HG02763 (cell line): ENCODE data around the gene BASP1.
A peak's percentile ranks its signal among the peaks of the same experiment; 100 is the strongest.

Experiments
- ATAC-seq: cut with Tn5 transposase; IDR thresholded peaks from one replicate; pipeline ENCODE4 v1.9.1; 2021; ENCODE audit warnings: mild to moderate bottlenecking, moderate library complexity; ENCODE audit not compliant: unreplicated experiment

BASP1 gene, protein sequence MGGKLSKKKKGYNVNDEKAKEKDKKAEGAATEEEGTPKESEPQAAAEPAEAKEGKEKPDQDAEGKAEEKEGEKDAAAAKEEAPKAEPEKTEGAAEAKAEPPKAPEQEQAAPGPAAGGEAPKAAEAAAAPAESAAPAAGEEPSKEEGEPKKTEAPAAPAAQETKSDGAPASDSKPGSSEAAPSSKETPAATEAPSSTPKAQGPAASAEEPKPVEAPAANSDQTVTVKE

DNA sequence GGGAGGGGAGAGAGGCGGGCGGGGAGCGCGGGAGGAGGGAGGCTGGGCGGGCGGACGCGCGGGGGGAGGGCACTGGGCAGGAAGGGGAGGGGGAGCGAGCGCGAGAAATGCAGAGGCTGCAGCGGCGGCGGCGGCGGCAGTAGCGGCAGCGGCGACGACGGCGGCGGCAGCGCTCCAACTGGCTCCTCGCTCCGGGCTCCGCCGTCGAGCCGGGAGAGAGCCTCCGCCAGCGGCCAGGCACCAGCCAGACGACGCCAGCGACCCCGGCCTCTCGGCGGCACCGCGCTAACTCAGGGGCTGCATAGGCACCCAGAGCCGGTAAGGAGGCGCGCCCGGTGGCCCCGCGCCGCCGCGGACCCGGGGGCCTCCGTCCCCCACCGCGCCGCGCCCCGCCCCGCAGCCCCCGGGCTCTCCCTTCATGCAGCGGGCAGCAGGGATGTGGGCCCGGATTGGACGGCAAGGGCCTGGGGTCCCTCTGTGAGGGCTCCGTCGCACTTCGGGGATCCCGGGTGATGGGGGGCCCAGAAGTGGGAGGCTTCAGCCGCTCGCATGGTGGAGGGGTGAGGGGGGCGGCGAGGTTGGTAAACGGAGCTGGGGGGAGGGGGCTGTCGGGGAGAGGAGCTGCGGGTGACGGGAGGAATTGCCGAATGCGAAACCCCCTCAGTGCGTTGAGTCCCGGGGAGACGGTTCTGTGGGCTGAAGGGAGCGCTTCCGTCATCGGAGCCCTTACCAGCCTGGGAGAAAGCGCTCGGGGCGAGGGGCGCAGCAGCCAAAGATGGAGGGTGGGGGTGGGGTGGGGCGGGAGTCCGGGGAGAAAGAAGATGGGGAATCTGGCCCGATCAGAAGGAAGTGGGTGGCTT is at the start of gene BASP1:
Gene BASP1, plus strand, starts transcription at position 139 of the 860 bp plus-strand sequence. CDS start 57,586 bp downstream, outside the sequence.
- peak; percentile 33 for ATAC-seq

- no peak for ATAC-seq
Measured at GRCh38 chr5:17169507-17169906, 47.9 kb upstream of the BASP1 start.

GRCh38 chr5:17172791-17173190 is 44.6 kb upstream of the BASP1 start:
- no peak for ATAC-seq

DNA sequence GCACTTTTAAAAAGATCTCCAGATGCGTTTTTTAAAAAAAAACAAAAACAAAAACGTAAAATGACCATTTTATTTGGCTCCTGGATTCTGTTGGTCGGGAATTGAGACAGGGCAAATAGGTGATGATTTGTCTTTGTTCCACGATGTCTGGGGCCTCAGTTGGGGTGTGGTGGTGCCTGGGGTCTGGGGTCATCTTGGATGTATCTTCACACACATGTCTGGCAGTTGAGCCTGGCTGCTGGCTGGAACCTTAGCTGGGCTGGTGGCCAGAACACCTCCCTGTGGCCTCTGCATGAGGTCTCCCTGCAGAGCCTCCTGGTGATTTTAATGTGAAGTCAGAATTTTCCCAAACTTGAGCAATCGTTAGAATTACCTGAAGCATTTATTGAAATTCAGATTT is 42.5 kb upstream of the BASP1 start:
- no peak for ATAC-seq

- no peak for ATAC-seq
Measured at GRCh38 chr5:17177501-17178372, 39.7 kb upstream of the BASP1 start.

DNA sequence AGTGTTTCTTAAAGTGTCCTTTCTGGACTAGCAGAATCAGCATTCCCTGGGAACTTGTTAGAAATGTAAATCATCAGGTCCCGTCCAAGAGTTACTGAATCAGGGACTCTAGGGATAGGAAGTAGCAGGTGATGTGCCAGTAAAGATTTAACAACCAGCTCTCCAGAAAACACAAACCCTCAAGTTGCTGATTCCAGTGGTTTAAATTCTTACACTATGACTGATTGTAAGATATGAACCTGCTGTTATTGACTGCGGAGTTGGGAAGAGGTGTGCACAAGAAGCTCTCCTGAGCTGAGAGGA is 39.1 kb upstream of the BASP1 start:
- no peak for ATAC-seq

DNA sequence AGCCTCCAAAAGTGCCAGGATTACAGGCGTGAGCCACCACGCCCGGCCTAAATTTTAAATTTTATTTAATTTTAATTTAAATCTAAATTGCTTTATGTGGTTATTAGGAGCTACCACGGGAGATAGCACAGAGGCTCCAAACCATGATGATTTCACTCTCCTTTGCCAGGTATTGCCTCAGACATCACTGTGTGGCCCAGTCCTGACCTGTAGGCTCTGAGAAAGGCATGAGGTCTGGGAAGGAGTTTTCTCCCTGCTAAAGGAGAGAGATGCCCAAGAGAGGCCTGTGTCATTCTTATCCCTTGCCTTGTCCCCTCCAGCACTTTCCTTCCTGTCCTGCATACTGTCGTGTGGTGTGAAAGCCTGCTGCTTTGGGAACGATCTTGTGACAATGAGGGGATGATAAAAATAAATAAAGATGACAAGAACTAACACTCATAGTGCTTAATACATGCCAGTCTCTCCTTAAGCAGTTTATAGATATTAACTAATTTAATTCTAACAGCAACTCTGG is 37.0 kb upstream of the BASP1 start:
- ATAC-seq = no peak

DNA sequence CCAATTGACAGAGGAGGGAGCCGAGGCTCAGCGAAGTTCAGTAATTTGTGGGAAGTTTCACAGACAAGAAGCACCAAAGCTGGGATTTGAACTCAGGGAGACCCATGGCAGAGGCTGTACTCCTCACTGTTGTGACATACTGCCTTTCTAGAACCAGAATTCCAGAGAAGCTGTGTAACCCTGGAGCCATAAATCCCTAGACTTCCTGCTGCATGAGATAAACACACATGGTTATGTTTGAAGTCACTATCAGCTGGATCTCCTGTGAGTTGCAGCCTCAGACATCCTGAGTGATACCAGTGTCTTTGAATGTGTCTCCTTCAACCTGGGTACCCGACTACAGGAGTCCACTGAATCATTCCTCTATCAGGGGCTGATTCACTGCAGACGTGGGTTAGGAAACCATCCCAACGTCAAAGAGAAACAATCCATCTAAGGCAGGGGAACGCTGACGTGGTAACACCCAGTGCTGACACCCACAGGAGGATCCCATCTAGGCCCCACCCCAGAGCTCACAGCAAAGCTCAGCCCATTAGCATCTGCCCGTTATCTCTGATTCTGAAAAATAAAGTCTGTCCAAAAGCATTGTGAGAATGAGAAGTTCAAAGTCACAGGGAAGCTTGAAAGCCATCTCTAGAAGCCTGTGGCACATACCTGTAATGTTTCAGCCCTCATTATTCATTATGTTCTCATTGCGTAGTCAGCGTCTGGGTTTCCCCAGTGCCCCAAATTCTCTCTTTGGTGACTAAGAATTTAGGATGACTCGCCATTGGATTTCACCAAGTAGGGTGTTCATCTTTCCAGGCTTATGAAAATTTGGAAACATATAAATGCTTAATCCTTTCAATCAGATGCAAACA is 36.3 kb upstream of the BASP1 start:
- ATAC-seq = no peak

DNA sequence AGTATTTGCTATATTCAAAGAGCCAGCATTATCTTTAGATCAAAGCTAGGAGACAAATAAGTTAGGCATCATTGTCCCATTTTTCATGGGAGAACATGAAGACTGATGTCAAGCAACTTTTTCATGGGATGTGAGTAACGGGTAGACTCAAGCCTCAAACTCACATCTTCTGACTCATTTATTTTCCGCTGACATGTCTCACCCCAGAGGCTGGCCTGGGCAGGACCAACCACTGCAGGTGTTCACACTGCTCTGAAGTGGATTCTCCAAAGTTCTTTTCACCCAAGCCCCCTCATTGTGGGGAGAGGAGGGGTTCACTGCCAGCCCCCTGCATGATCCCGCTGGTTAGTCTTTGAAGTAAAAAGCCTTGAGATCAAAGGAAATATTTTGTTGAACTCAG is 34.9 kb upstream of the BASP1 start:
- no peak for ATAC-seq

- ATAC-seq = no peak
Measured at GRCh38 chr5:17182981-17183380, 34.5 kb upstream of the BASP1 start.

DNA sequence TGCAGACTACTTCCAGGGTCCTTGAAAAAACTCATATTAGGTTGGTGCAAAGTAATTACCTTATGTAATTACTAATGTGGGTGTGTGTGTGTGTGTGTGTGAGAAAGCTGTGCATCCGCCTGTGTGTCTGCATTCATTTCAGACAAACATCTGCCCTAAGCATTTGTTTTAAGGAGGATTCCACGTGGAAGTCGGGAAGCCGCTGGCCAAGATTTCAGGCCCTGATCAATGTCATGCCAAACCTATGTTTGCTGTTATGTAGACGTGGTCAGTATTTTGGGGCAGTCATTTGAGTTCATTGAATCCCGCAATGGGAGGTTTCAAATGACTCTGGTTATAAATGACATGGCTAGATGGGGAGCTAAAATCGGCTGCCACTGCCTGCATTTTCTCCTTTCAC is 33.6 kb upstream of the BASP1 start:
- ATAC-seq = no peak

- ATAC-seq = no peak
Measured at GRCh38 chr5:17184588-17184987, 32.8 kb upstream of the BASP1 start.

DNA sequence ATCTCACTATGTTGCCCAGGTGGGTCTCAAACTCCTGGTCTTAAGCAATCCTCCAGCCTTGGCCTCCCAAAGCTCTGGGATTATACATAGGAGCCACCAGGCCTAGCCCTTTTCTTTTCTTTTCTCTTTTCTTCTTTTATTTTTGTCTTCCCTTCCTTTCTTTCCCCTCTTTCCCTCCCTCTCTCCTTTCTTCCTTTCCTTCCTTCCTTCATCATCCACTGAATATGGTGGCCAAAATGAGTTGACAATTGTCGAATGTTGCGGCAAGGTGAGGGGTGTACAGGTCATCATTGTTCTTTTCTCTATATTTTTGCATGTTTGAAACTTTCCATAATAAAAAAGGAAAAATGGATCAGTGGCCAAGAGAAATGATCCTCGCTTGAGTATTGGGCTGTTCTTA is 32.1 kb upstream of the BASP1 start:
- no peak for ATAC-seq

DNA sequence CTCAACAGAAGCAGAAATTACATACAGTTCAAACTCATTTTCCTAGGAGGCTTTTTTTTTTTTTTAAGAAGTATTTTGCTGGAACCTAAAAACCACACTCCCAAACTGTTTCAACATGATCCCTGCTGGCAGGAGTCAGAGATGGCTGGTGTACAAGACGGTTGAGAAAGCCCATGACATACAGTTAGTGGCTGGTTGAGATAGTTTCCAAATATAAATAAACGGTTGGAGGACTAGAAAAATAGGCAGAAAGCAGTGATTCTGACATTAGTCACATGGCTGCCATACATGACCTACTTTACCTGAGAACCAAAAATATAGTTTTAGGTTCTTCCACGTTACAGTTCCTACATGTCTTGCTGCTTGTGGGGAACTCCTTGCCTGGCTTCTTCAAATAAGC is 31.7 kb upstream of the BASP1 start:
- ATAC-seq = no peak

- ATAC-seq = no peak
Measured at GRCh38 chr5:17186256-17186655, 31.2 kb upstream of the BASP1 start.

DNA sequence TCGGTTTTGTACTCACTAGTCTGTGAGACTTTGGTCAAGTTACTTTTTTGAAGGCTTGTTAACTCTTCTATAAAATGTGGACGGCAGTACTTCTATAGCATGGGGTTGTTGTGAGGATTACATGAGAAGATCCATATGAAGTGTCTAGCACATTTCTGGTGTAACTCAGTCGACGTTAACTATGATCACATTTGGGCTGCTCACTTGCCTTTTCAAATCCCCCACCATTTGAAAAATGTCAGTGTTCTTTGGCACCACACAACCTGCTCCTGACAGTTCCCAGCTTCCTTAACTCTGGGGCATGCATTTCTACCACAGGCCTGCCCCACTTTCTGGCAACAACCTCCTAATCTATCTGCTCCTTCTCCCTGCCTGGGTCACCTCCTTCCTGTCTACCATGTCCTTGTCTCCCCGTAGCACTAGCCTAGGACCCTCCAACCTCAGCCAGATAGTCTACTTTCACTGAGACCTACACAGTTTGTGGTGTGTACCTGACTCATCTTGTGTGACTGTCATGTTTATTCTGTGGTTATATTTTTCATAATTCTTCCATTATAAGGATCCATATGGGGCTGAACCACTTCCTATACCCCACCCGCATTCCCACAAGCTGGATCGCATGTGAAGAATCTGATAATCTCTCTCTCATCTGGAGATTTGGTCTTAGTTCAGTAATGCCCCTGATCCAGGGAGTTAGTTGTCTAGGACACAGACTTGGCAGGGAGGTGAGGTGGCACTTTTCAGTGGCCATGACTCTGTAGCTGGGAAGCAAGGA is 30.2 kb upstream of the BASP1 start:
- ATAC-seq = no peak

DNA sequence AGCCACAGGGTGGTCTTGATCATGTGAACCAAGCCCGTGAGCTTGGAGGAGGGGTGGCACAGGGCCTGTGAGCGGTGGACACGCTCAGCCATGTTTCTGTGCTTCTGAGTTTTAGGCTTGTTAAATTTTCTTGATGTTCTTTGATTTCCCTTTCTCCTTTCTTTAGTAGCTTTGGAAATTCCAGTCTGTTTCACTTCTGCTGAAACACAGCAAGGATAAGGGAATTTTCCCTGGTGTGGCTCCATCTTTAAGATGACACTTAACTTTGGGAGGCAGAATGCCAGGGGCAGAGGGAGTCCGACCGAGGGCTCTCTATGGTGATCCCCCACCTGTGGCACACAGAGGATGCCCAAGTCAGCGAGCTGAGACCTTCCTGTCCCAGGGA is 29.7 kb upstream of the BASP1 start:
- no peak for ATAC-seq

DNA sequence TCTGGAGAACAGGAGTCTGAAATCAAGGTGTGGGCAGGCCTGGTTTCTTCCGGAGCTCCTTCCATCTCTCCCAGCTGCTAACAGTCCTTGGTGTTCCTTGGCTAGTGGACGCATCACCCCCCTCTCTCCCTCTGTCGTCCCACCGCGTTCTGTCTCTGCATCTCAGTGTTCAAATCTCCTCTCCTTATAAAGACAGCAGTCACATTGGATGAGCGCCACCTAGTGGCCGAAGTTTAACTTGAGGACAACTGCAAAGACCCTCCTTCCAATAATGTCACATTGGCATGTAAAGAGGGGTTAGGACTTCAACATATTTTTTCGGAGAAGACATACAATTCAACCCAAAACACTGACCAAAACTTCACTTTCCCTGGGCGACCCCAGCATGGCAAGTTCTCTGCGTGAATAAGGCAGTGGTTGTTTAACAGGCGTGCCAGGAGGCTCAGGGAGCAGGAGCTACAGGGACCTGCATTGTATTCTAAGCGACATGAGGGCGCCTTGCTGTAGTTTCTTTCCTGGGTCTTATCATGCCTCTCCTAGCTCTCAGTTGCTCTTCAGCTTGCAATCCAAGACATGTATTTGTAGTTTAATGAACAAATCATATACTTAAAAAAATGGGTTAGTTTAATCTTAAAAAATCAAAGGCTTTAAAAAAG is 27.9 kb upstream of the BASP1 start:
- no peak for ATAC-seq

- ATAC-seq = no peak
Measured at GRCh38 chr5:17190242-17190778, 27.1 kb upstream of the BASP1 start.
